Measurements from ENCODE around the gene GSTA3. TPM values are rescaled to one million over a fixed set of nuclear protein-coding genes. Genes with fewer than 3 reads are reported as not detected.
"Not testable (repeated sequence)": the region's sequence is repeated elsewhere in the genome, so short reads cannot be mapped to it uniquely, and the experiment has no call there.

Gene GSTA3
- total RNA-seq, 1 donor from 2014 or later: not detected

- DNase-seq (ENCODE audit: low spot score): no peak
Measured at GRCh38 chr6:52868240-52868639, 41.3 kb downstream of the GSTA3 start.

- not testable (repeated sequence) for DNase-seq (ENCODE audit: low spot score)
Measured at GRCh38 chr6:52861151-52861550, 48.3 kb downstream of the GSTA3 start.

- DNase-seq (ENCODE audit: low spot score): no peak
Measured at GRCh38 chr6:52858416-52858815, 51.1 kb downstream of the GSTA3 start.

DNA sequence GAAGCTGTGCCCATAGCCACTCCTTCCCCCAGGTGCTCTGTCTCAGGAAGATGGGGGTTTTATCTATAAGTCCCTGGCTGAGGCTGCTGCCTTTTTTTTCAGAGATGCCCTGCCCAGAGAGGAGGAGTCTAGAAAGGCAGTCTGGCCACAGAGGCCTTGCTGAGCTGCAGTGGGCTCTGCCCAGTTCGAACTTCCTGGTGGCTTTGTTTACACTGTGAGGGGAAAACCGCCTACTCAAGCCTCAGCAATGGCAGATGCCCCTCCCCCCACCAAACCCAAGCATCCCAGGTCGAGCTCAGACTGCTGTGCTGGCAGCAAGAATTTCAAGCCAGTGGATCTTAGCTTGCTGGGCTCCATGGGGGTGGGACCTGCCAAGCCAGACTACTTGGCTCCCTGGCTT lies 53.4 kb downstream of the GSTA3 start:
- DNase-seq (ENCODE audit: low spot score): peak; percentile 52

DNA sequence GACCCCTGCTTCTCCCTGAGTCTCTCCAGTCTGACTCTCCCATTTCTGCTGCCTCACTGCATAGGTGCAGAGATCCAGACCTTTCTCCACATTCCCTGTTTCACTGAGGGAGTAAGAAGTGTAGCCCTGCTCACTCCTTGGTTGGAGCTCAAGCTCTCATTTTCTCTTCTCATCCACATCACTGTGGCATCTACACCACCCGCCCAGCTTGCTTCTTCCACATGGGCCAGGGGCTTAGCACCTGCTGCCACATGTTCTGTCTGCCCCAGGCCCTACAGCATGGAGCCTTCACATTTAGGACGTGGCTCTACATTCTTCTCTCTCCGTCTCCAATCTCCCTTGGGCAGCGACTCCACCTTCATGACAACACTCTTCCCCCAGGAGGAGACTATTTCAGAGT lies 60.4 kb downstream of the GSTA3 start:
- no peak for DNase-seq (ENCODE audit: low spot score)

Other genes with a start within 250 kb of the GSTA3 start
- 35.2 TPM for gene TMEM14A, start 238.6 kb downstream of the GSTA3 start, total RNA-seq
- gene GSTA2, start 146.2 kb downstream of the GSTA3 start, total RNA-seq: 113 TPM
- 382 TPM for gene GSTA1, start 105.9 kb downstream of the GSTA3 start, total RNA-seq
- not detected for gene GSTA5, start 68.9 kb downstream of the GSTA3 start, total RNA-seq
- gene GSTA4, start 85.6 kb upstream of the GSTA3 start, total RNA-seq: 19.9 TPM
- 14.7 TPM for gene CILK1, start 152.1 kb upstream of the GSTA3 start, total RNA-seq
- 88.1 TPM for gene FBXO9, start 155.7 kb upstream of the GSTA3 start, total RNA-seq
- not detected for gene GCM1, start 239.1 kb upstream of the GSTA3 start, total RNA-seq